Measurements from ENCODE around the gene SLC47A1. TPM values are rescaled to one million over a fixed set of nuclear protein-coding genes. Genes with fewer than 3 reads are reported as not detected.
"Not testable (repeated sequence)": the region's sequence is repeated elsewhere in the genome, so short reads cannot be mapped to it uniquely, and the experiment has no call there.

The SLC47A1 gene
- total RNA-seq, 4 donors from 2014 or later: 6.2 to 28.5 (median 18.4) TPM

GRCh38 chr17:19502517-19502916 lies 31.1 kb upstream of the SLC47A1 start:
- H3K27ac ChIP-seq: no peak overlapping the region
- H3K27me3 ChIP-seq: no peaks in the 10 kb centered on the region
- H3K4me1 ChIP-seq: no peaks in the 10 kb centered on the region
- H3K9me3 ChIP-seq: no peaks in the 10 kb centered on the region
- no peaks in the 10 kb centered on the region for H3K36me3 ChIP-seq
- TF ChIP-seq POLR2A (IDR thresholded peaks at IDR 0.05): no peak
- TF ChIP-seq CTCF (IDR thresholded peaks at IDR 0.05): no peak
- intact Hi-C loops (cut with DNase I; ENCODE audit: low total_unique reads): no loop called here
- no peak overlapping the region for H3K4me3 ChIP-seq
- no peak for DNase-seq

GRCh38 chr17:19505561-19505960 lies 28.1 kb upstream of the SLC47A1 start:
- H3K36me3 ChIP-seq; H3K4me1 ChIP-seq; DNase-seq; H3K4me3 ChIP-seq; H3K9me3 ChIP-seq; intact Hi-C loops (cut with DNase I; ENCODE audit: low total_unique reads); H3K27me3 ChIP-seq: not testable (repeated sequence)
- H3K27ac ChIP-seq: peak overlapping the region; percentile 98 to 100

GRCh38 chr17:19507775-19508576 lies 25.7 kb upstream of the SLC47A1 start:
- peak overlapping the region; percentile 98 to 100 for H3K27ac ChIP-seq
- H3K36me3 ChIP-seq: no peaks in the 10 kb centered on the region
- no peaks in the 10 kb centered on the region for H3K27me3 ChIP-seq
- no peaks in the 10 kb centered on the region for H3K4me1 ChIP-seq
- TF ChIP-seq POLR2A (IDR thresholded peaks at IDR 0.05) (peak; percentile 56 to 71), CTCF (IDR thresholded peaks at IDR 0.05) (peak in 1 of 4 experiments; percentile 34)
- peak; percentile 94 to 96 for DNase-seq
- H3K9me3 ChIP-seq: no peaks in the 10 kb centered on the region
- H3K4me3 ChIP-seq: peak overlapping the region; percentile 83 to 87
- intact Hi-C loops (cut with DNase I; ENCODE audit: low total_unique reads): no loop called here

GRCh38 chr17:19508577-19508867 lies 25.1 kb upstream of the SLC47A1 start:
- Histone ChIP-seq H3K4me3 (peak overlapping the region; percentile 83 to 87), H3K27me3 (no peaks in the 10 kb centered on the region), H3K4me1 (no peaks in the 10 kb centered on the region), H3K36me3 (no peaks in the 10 kb centered on the region), H3K27ac (peak overlapping the region; percentile 98 to 100), H3K9me3 (no peaks in the 10 kb centered on the region)
- intact Hi-C loops (cut with DNase I; ENCODE audit: low total_unique reads): no loop called here
- DNase-seq: no peak
- TF ChIP-seq POLR2A (IDR thresholded peaks at IDR 0.05): no peak
- TF ChIP-seq CTCF (IDR thresholded peaks at IDR 0.05): no peak

- H3K4me3 ChIP-seq; H3K36me3 ChIP-seq; H3K9me3 ChIP-seq; H3K4me1 ChIP-seq; DNase-seq; intact Hi-C loops (cut with DNase I; ENCODE audit: low total_unique reads); H3K27me3 ChIP-seq: not testable (repeated sequence)
- peak overlapping the region in 1 of 2 donors; percentile 98 for H3K27ac ChIP-seq
Measured at GRCh38 chr17:19509281-19509852, 24.3 kb upstream of the SLC47A1 start.

- Histone ChIP-seq H3K9me3 (no peaks in the 10 kb centered on the region), H3K36me3 (no peaks in the 10 kb centered on the region), H3K27me3 (no peaks in the 10 kb centered on the region), H3K27ac (peak overlapping the region; percentile 75 to 83), H3K4me3 (no peak overlapping the region), H3K4me1 (peaks cover 0 to 3% of the 10 kb centered on the region in 2 donors)
- intact Hi-C loops (cut with DNase I; ENCODE audit: low total_unique reads): loop anchor here (5.0 to 10.0 kb wide), 2 partner anchors 136 to 256 kb away; partner anchors contain the start of gene MAPK7
- DNase-seq: peak; percentile 41 to 52
- TF ChIP-seq POLR2A (IDR thresholded peaks at IDR 0.05): no peak
Measured at GRCh38 chr17:19510903-19511302, 22.8 kb upstream of the SLC47A1 start.
